ENCODE measurements around the gene SPTB. TPM values are rescaled to one million over a fixed set of nuclear protein-coding genes. Genes with fewer than 3 reads are reported as not detected.

The SPTB gene
- total RNA-seq, 1 experiment from 2014 or later = 0.43 TPM

DNA sequence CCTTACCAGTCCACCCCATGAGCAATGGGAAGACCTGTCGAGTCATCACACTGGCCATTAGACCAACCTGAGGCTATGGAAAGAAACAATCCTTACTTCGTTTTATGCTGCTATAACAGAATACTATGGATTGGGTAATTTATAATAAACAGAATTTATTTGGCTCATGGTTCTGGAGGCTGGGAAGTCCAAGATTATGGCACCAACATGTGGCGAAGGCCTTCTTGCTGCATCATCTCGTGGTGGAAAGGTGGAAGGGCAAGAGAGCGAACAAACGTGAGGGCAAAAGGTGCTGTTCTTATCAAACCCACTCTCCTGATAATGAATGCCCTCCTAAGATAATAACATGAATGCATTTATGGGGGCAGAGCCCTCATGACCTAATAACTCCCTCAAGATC is 9.6 kb upstream of the SPTB start:
- no peaks in the 10 kb centered on the region for H3K9me3 ChIP-seq (ENCODE audit: low read depth, low read length, poor library complexity, severe bottlenecking)
- no peak for DNase-seq (ENCODE audit: low spot score)
- TF ChIP-seq, protein P1, sequence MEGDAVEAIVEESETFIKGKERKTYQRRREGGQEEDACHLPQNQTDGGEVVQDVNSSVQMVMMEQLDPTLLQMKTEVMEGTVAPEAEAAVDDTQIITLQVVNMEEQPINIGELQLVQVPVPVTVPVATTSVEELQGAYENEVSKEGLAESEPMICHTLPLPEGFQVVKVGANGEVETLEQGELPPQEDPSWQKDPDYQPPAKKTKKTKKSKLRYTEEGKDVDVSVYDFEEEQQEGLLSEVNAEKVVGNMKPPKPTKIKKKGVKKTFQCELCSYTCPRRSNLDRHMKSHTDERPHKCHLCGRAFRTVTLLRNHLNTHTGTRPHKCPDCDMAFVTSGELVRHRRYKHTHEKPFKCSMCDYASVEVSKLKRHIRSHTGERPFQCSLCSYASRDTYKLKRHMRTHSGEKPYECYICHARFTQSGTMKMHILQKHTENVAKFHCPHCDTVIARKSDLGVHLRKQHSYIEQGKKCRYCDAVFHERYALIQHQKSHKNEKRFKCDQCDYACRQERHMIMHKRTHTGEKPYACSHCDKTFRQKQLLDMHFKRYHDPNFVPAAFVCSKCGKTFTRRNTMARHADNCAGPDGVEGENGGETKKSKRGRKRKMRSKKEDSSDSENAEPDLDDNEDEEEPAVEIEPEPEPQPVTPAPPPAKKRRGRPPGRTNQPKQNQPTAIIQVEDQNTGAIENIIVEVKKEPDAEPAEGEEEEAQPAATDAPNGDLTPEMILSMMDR (conservative IDR thresholded peaks at IDR 0.05; ENCODE audit: low read depth, low read length) = no peak
- no peak for TF ChIP-seq EZH2 (IDR thresholded peaks at IDR 0.05; ENCODE audit: borderline replicate concordance, low read depth, low read length, poor library complexity, severe bottlenecking)
- H3K36me3 ChIP-seq (ENCODE audit: insufficient read depth, low read length, poor library complexity, severe bottlenecking) = no peaks in the 10 kb centered on the region
- peaks cover 31% of the 10 kb centered on the region for H3K27me3 ChIP-seq (replicated peaks; ENCODE audit: insufficient read depth, low read depth, low read length, poor library complexity)
- H3K4me1 ChIP-seq (ENCODE audit: insufficient read depth, low read length, poor library complexity, severe bottlenecking) = no peaks in the 10 kb centered on the region
- intact Hi-C loops (cut with micrococcal nuclease; ENCODE audit: unreplicated experiment) = loop anchor here (10.0 kb wide), 1 partner anchor 535 kb away; no protein-coding TSS in a partner anchor
- no peak overlapping the region for H3K27ac ChIP-seq (ENCODE audit: low read depth, low read length, poor library complexity, severe bottlenecking)
- ChIA-PET POLR2A (ENCODE audit: low non-redundant PET) (no interaction called here), CTCF (no interaction called here)
- BruUV-seq (replicated peaks) = no TSS peak
- H3K4me3 ChIP-seq (ENCODE audit: low read depth, low read length, poor library complexity, severe bottlenecking) = no peak overlapping the region

DNA sequence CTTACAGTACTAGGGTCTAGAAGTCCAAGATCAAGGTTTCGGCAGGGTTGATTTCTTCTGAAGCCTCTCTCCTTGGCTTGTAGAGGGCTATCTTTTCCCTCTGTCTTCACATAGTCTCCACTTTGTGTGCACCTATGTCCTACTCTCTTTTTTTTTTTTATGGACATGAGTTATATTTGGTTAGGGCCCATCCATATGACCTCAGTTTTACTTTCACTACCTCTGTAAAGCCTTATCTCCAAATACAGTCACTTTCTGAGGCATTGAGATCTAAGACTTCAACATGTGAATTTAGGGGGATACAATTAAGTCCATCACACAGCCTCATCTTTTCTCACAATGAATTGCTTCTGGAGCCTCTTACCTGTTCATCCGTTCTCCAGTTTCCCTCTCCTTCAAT is 5.9 kb upstream of the SPTB start:
- POLR2A ChIA-PET (ENCODE audit: low non-redundant PET) = no interaction called here
- TF ChIP-seq, protein P1 (conservative IDR thresholded peaks at IDR 0.05; ENCODE audit: low read depth, low read length) = no peak
- no peak for TF ChIP-seq EZH2 (IDR thresholded peaks at IDR 0.05; ENCODE audit: borderline replicate concordance, low read depth, low read length, poor library complexity, severe bottlenecking)
- peaks cover 67% of the 10 kb centered on the region for H3K27me3 ChIP-seq (replicated peaks; ENCODE audit: insufficient read depth, low read depth, low read length, poor library complexity)
- no peak overlapping the region for H3K27ac ChIP-seq (ENCODE audit: low read depth, low read length, poor library complexity, severe bottlenecking)
- BruUV-seq (replicated peaks) = no TSS peak
- CTCF ChIA-PET = no interaction called here
- no peaks in the 10 kb centered on the region for H3K36me3 ChIP-seq (ENCODE audit: insufficient read depth, low read length, poor library complexity, severe bottlenecking)
- no peaks in the 10 kb centered on the region for H3K4me1 ChIP-seq (ENCODE audit: insufficient read depth, low read length, poor library complexity, severe bottlenecking)
- intact Hi-C loops (cut with micrococcal nuclease; ENCODE audit: unreplicated experiment) = loop anchor here (10.0 kb wide), 1 partner anchor 531 kb away; no protein-coding TSS in a partner anchor
- no peaks in the 10 kb centered on the region for H3K9me3 ChIP-seq (ENCODE audit: low read depth, low read length, poor library complexity, severe bottlenecking)
- DNase-seq (ENCODE audit: low spot score) = no peak
- no peak overlapping the region for H3K4me3 ChIP-seq (ENCODE audit: low read depth, low read length, poor library complexity, severe bottlenecking)

DNA sequence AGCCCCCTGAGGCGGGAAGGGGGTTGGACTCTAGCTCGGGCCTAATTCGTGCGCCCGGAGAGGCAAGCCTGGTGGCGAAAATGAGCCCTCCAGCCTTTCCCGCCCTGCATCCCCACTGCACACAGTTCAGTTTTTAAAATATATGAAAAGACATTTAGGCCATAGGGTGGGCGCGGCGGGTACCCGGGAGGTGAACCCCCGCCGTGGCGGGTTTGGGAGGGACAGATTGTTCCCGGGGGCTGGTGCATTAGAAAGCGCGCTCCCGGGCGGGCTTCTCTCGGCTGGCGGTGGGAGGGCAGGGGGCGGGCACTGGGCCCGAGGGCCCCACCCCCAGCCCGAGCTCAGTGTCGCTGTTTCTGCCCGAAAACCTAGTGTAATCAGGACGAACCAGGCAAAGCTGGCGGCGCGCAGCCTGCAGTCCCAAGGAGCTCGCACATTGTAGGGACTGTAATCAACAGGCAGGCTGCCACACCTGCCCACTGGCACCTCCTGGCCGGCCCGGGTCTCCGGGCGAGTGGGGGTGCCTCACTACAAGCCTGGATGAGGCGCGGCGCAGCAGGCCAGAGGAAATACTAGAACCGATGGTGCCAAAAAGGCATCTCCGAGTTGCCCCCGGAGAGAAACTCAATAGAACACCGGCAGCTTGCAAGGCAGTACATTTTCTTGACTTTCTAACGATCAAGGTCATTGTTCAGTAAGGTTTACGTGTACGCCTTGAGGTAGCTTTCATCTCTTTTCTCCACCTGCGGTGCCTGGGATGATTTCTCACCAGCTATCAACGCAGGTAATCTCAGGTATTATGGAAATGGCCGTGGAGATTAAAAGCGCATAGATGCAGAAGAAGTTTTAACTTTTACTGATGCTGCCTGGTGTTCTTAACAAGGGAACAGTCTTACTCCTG is 764 bp upstream of the SPTB start:
- POLR2A ChIA-PET (ENCODE audit: low non-redundant PET) = no interaction called here
- peak; percentile 77 for DNase-seq (ENCODE audit: low spot score)
- H3K4me1 ChIP-seq (ENCODE audit: insufficient read depth, low read length, poor library complexity, severe bottlenecking) = no peaks in the 10 kb centered on the region
- H3K4me3 ChIP-seq (ENCODE audit: low read depth, low read length, poor library complexity, severe bottlenecking) = peak overlapping the region; percentile 62
- H3K27me3 ChIP-seq (replicated peaks; ENCODE audit: insufficient read depth, low read depth, low read length, poor library complexity) = peaks cover 73% of the 10 kb centered on the region
- TF ChIP-seq, protein P1 (conservative IDR thresholded peaks at IDR 0.05; ENCODE audit: low read depth, low read length) = no peak
- TF ChIP-seq EZH2 (IDR thresholded peaks at IDR 0.05; ENCODE audit: borderline replicate concordance, low read depth, low read length, poor library complexity, severe bottlenecking) = no peak
- H3K36me3 ChIP-seq (ENCODE audit: insufficient read depth, low read length, poor library complexity, severe bottlenecking) = no peaks in the 10 kb centered on the region
- H3K27ac ChIP-seq (ENCODE audit: low read depth, low read length, poor library complexity, severe bottlenecking) = no peak overlapping the region
- H3K9me3 ChIP-seq (ENCODE audit: low read depth, low read length, poor library complexity, severe bottlenecking) = no peaks in the 10 kb centered on the region
- BruUV-seq (replicated peaks) = no TSS peak
- intact Hi-C loops (cut with micrococcal nuclease; ENCODE audit: unreplicated experiment) = loop anchor here (10.0 kb wide), 1 partner anchor 526 kb away; no protein-coding TSS in a partner anchor
- CTCF ChIA-PET = interaction anchor here (0.6 to 0.7 kb wide), 2 partner anchors 119 to 175 kb away, joined by 4 read pairs; no protein-coding TSS in a partner anchor
